HepG2 (cell line): ENCODE data around the gene PEX14. TPM values are rescaled to one million over a fixed set of nuclear protein-coding genes. Genes with fewer than 3 reads are reported as not detected.

Source experiments
- GATAD2A ChIP-seq: IDR thresholded peaks from 2 replicates; pipeline ENCODE4 v1.6.1; 2016
- HNF4A ChIP-seq: sonication (generic); formaldehyde crosslinking; IDR thresholded peaks from 2 replicates; pipeline ENCODE4 v1.4.0; 2020; ENCODE audit warnings: missing genetic modification reagents
- HOXA9 ChIP-seq: sonication (generic); formaldehyde crosslinking; IDR thresholded peaks from 2 replicates; pipeline ENCODE4 v1.8.1; 2022; ENCODE audit warnings: missing genetic modification reagents, mild to moderate bottlenecking, moderate library complexity, borderline replicate concordance
- MIER3 ChIP-seq: IDR thresholded peaks from 2 replicates; pipeline ENCODE4 v1.6.1; 2016; ENCODE audit warnings: missing compliant biosample characterization, borderline replicate concordance
- NFYB ChIP-seq: sonication (generic); formaldehyde crosslinking; IDR thresholded peaks from 2 replicates; pipeline ENCODE4 v1.4.0; 2020; ENCODE audit warnings: missing genetic modification reagents
- NR3C1 ChIP-seq: sonication (generic); formaldehyde crosslinking; IDR thresholded peaks from 2 replicates; pipeline ENCODE4 v1.4.0; 2020; ENCODE audit warnings: missing genetic modification reagents
- POGZ ChIP-seq: sonication (generic); formaldehyde crosslinking; IDR thresholded peaks from 2 replicates; pipeline ENCODE4 v1.4.0; 2020; ENCODE audit warnings: mild to moderate bottlenecking, missing genetic modification reagents
- PTBP1 ChIP-seq: fragments of 200-400 bp; formaldehyde crosslinking; IDR thresholded peaks from 2 replicates; pipeline ENCODE4 v1.6.1; 2018; ENCODE audit warnings: low read length, low read depth; ENCODE audit not compliant: poor library complexity, severe bottlenecking
- RFX5 ChIP-seq: IDR thresholded peaks from 2 replicates; pipeline ENCODE4 v1.6.1; 2011; ENCODE audit warnings: low read depth, low read length, improper control_type of control experiment
- SMYD3 ChIP-seq: sonication (generic); formaldehyde crosslinking; IDR thresholded peaks from 2 replicates; pipeline ENCODE4 v1.8.1; 2023; ENCODE audit warnings: mild to moderate bottlenecking, missing genetic modification reagents
- XBP1 ChIP-seq: sonication (generic); formaldehyde crosslinking; IDR thresholded peaks from 2 replicates; pipeline ENCODE4 v1.5.0; 2020; ENCODE audit warnings: missing genetic modification reagents
- ZBTB43 ChIP-seq: sonication (generic); formaldehyde crosslinking; conservative IDR thresholded peaks from 2 replicates; pipeline ENCODE4 v1.4.0; 2020; ENCODE audit warnings: missing genetic modification reagents
- ZNF138 ChIP-seq: sonication (generic); formaldehyde crosslinking; IDR thresholded peaks from 2 replicates; pipeline ENCODE4 v1.5.0; 2020; ENCODE audit warnings: mild to moderate bottlenecking, low read depth, missing genetic modification reagents
- ZNF34 ChIP-seq: sonication (generic); formaldehyde crosslinking; IDR thresholded peaks from 2 replicates; pipeline ENCODE4 v1.4.0; 2020; ENCODE audit warnings: mild to moderate bottlenecking, missing genetic modification reagents, borderline replicate concordance
- ZNF382 ChIP-seq: sonication (generic); formaldehyde crosslinking; IDR thresholded peaks from 2 replicates; pipeline ENCODE4 v1.5.0; 2020; ENCODE audit warnings: missing genetic modification reagents, mild to moderate bottlenecking, borderline replicate concordance
- ZNF407 ChIP-seq: sonication (generic); formaldehyde crosslinking; IDR thresholded peaks from one replicate; pipeline ENCODE4 v1.5.1; 2020; ENCODE audit warnings: mild to moderate bottlenecking, missing genetic modification reagents; ENCODE audit errors: not compliant biosample characterization
- ZNF577 ChIP-seq: sonication (generic); formaldehyde crosslinking; IDR thresholded peaks from 2 replicates; pipeline ENCODE4 v1.4.0; 2020; ENCODE audit warnings: mild to moderate bottlenecking, low read depth, missing genetic modification reagents, borderline replicate concordance
- ZNF614 ChIP-seq: IDR thresholded peaks from 2 replicates; pipeline ENCODE4 v1.6.1; 2018; ENCODE audit warnings: missing biosample characterization, missing genetic modification reagents, inconsistent platforms, borderline replicate concordance
- ZUFSP ChIP-seq: sonication (generic); formaldehyde crosslinking; IDR thresholded peaks from 2 replicates; pipeline ENCODE4 v1.9.0; 2021; ENCODE audit warnings: missing genetic modification reagents, mild to moderate bottlenecking, borderline replicate concordance
- polyA plus RNA-seq, 8 experiments: library from polyadenylated mRNA; depleted of rRNA in 3 of 8; stranded (reverse) in 7 of 8; unstranded in 1 of 8; fragments of >200 nt; fragmentation: Illumina TruSeq in 4 of 8; extraction: Trizol in 4 of 8; gene quantifications; 2 replicates each; pipeline versions ENCODE4 v1.2.1 to v1.2.3, GENCODE V29; 2011 to 2016; ENCODE audit warnings: low read depth in 4 of 8, missing spikeins in 1 of 8, mixed read lengths in 1 of 8; ENCODE audit not compliant: insufficient read depth in 1 of 8
- total RNA-seq, 5 experiments: library from RNA; depleted of rRNA; stranded (reverse); fragments of >200 nt; fragmentation: Illumina TruSeq; extraction: Trizol; gene quantifications; 2 replicates each; pipeline ENCODE4 v1.2.3, GENCODE V29; 2016; ENCODE audit warnings: low read depth in 1 of 5

Gene PEX14
- total and polyA plus RNA-seq, 2 of the 13 experiments (the other 11 are each of a cell fraction or from before 2014, with no cell fraction given), result 6.5 to 9.9 TPM

- no peak for TF ChIP-seq HNF4A (CRISPR knock-in tag)
- no peak for TF ChIP-seq NFYB (CRISPR knock-in tag)
- TF ChIP-seq GATAD2A (CRISPR knock-in tag), result no peak
- no peak for TF ChIP-seq SMYD3 (CRISPR knock-in tag)
- no peak for TF ChIP-seq ZUFSP (CRISPR knock-in tag)
- no peak for TF ChIP-seq ZNF382 (CRISPR knock-in tag)
- TF ChIP-seq RFX5, result no peak
- no peak for TF ChIP-seq HOXA9 (CRISPR knock-in tag)
- TF ChIP-seq MIER3 (CRISPR knock-in tag), result no peak
- TF ChIP-seq ZNF407 (CRISPR knock-in tag), result no peak
- no peak for TF ChIP-seq ZBTB43 (CRISPR knock-in tag)
- TF ChIP-seq ZNF577 (CRISPR knock-in tag), result no peak
- no peak for TF ChIP-seq XBP1 (CRISPR knock-in tag)
- TF ChIP-seq ZNF34, result no peak
- TF ChIP-seq NR3C1 (CRISPR knock-in tag), result no peak
- no peak for TF ChIP-seq POGZ (CRISPR knock-in tag)
- TF ChIP-seq ZNF138, result no peak
- TF ChIP-seq ZNF614, result 0 out of 2 replicates have a peak, but pooled peaks have one; percentile 14
- no peak for TF ChIP-seq PTBP1
Observed at GRCh38 chr1:10494754-10495474, 20.2 kb downstream of the PEX14 start (continued).
